Muscle of arm (tissue), 12 donors: Measurements from ENCODE around the gene PAK2. TPM values are rescaled to one million over a fixed set of nuclear protein-coding genes. Genes with fewer than 3 reads are reported as not detected.
"Not testable (repeated sequence)": the region's sequence is repeated elsewhere in the genome, so short reads cannot be mapped to it uniquely, and the experiment has no call there.

ENCODE experiments used
- DNase-seq: peaks from one replicate; pipeline ENCODE4 v3.0.0-alpha.2; 2013
- polyA plus RNA-seq, 12 donors: library from polyadenylated mRNA; unstranded; fragments of 120-200 nt; gene quantifications; one replicate each; pipeline ENCODE4 v1.2.1, GENCODE V29; 2013; ENCODE audit not compliant: insufficient read length in 12 of 12

PAK2 gene
- polyA plus RNA-seq, 12 donors, result 48.4 to 65.2 (median 55.9) TPM; not detected in 1

GRCh38 chr3:196775938-196776337 is 36.3 kb downstream of the PAK2 start:
- DNase-seq, result no peak

GRCh38 chr3:196777836-196778235 is 38.2 kb downstream of the PAK2 start:
- no peak for DNase-seq

- no peak for DNase-seq
Observed at GRCh38 chr3:196778755-196779154, 39.1 kb downstream of the PAK2 start.

GRCh38 chr3:196782511-196782910 is 42.9 kb downstream of the PAK2 start:
- no peak for DNase-seq

GRCh38 chr3:196788528-196788927 is 48.9 kb downstream of the PAK2 start:
- DNase-seq, result no peak

- no peak for DNase-seq
Observed at GRCh38 chr3:196789885-196790359, 50.3 kb downstream of the PAK2 start.

GRCh38 chr3:196790636-196791035 is 51.0 kb downstream of the PAK2 start:
- no peak for DNase-seq

GRCh38 chr3:196792771-196793170 is 53.1 kb downstream of the PAK2 start:
- peak; percentile 39 for DNase-seq

- no peak for DNase-seq
Observed at GRCh38 chr3:196793246-196793645, 53.6 kb downstream of the PAK2 start.

GRCh38 chr3:196794467-196794866 is 54.8 kb downstream of the PAK2 start:
- DNase-seq, result no peak

GRCh38 chr3:196796317-196796716 is 56.7 kb downstream of the PAK2 start:
- DNase-seq, result no peak

- DNase-seq, result no peak
Observed at GRCh38 chr3:196800742-196801434, 61.2 kb downstream of the PAK2 start.

- DNase-seq, result no peak
Observed at GRCh38 chr3:196803891-196804468, 64.3 kb downstream of the PAK2 start.

- DNase-seq, result no peak
Observed at GRCh38 chr3:196804773-196805172, 65.1 kb downstream of the PAK2 start.

GRCh38 chr3:196810963-196811581 is 71.4 kb downstream of the PAK2 start:
- no peak for DNase-seq

GRCh38 chr3:196812853-196813252 is 73.2 kb downstream of the PAK2 start:
- DNase-seq, result no peak

- no peak for DNase-seq
Observed at GRCh38 chr3:196813903-196814302, 74.2 kb downstream of the PAK2 start.

- no peak for DNase-seq
Observed at GRCh38 chr3:196821806-196822355, 82.2 kb downstream of the PAK2 start.

- DNase-seq, result not testable (repeated sequence)
Observed at GRCh38 chr3:196829651-196830050, 90.0 kb downstream of the PAK2 start.

- no peak for DNase-seq
Observed at GRCh38 chr3:196835086-196835485, 95.4 kb downstream of the PAK2 start.

- not testable (repeated sequence) for DNase-seq
Observed at GRCh38 chr3:196836626-196837025, 97.0 kb downstream of the PAK2 start.

- DNase-seq, result peak; percentile 14
Observed at GRCh38 chr3:196837819-196838420, 98.3 kb downstream of the PAK2 start.
